ENCODE data around the gene SUMO4.

Gene SUMO4

GRCh38 chr6:149448821-149449453 is 48.9 kb downstream of the SUMO4 start:
- H3K4me3 ChIP-seq, result no peak overlapping the region

GRCh38 chr6:149449831-149450678 is 50.0 kb downstream of the SUMO4 start:
- peak overlapping the region; percentile 17 to 41 (median 34) for H3K4me3 ChIP-seq

More at GRCh38 chr6:149448821-149449453, 48.9 kb downstream of the SUMO4 start:
- no peak overlapping the region for H3K27ac ChIP-seq

More at GRCh38 chr6:149449831-149450678, 50.0 kb downstream of the SUMO4 start:
- peak overlapping the region in 2 of 21 experiments; percentile 27 to 52 for H3K27ac ChIP-seq
